K562 (cell line): ENCODE data around the gene RELA. TPM values are rescaled to one million over a fixed set of nuclear protein-coding genes. Genes with fewer than 3 reads are reported as not detected.

ENCODE experiments used
- ATF1 ChIP-seq, 2 experiments: fragments of 450-650 bp in 1 of 2; IDR thresholded peaks; 2 replicates each; pipeline ENCODE4 v1.6.1; 2016; ENCODE audit warnings: missing compliant biosample characterization in 1 of 2, missing genetic modification characterization in 1 of 2
- CAMTA2 ChIP-seq: fragments of 250-450 bp; sonication (Bioruptor Pico); conservative IDR thresholded peaks from 2 replicates; pipeline ENCODE4 v1.5.1; 2022
- CHD4 ChIP-seq: fragments of 200-600 bp; sonication (generic); IDR thresholded peaks from 3 replicates; pipeline ENCODE4 v1.6.1; 2012; ENCODE audit warnings: low read depth, mild to moderate bottlenecking, mixed read lengths, low read length, inconsistent platforms; ENCODE audit not compliant: insufficient read depth, insufficient replicate concordance, poor library complexity, severe bottlenecking
- CLOCK ChIP-seq: fragments of 250-450 bp; sonication (Bioruptor Pico); IDR thresholded peaks from 2 replicates; pipeline ENCODE4 v1.4.0; 2020; ENCODE audit warnings: mild to moderate bottlenecking, moderate library complexity, borderline replicate concordance
- CREM ChIP-seq: IDR thresholded peaks from 2 replicates; pipeline ENCODE4 v1.6.1; 2014; ENCODE audit warnings: antibody characterized with exemption, low read depth
- ESRRA ChIP-seq: fragments of 450-650 bp; IDR thresholded peaks from 2 replicates; pipeline ENCODE4 v1.6.1; 2014; ENCODE audit warnings: low read depth, mild to moderate bottlenecking, moderate library complexity, borderline replicate concordance
- HCFC1 ChIP-seq: IDR thresholded peaks from 2 replicates; pipeline ENCODE4 v1.6.1; 2012; ENCODE audit warnings: low read depth, low read length, improper control_type of control experiment
- HDAC8 ChIP-seq: fragments of 450-650 bp; IDR thresholded peaks from 2 replicates; pipeline ENCODE4 v1.6.1; 2016; ENCODE audit warnings: mild to moderate bottlenecking, missing genetic modification characterization, moderate library complexity, missing compliant biosample characterization
- IRF2 ChIP-seq: sonication (generic); formaldehyde crosslinking; IDR thresholded peaks from 2 replicates; pipeline ENCODE4 v1.8.1; 2022; ENCODE audit warnings: mild to moderate bottlenecking, missing genetic modification reagents
- MLLT1 ChIP-seq, 2 experiments: fragments of 450-650 bp; IDR thresholded peaks; 2 replicates each; pipeline ENCODE4 v1.6.1; 2016
- NRF1 ChIP-seq, 2 experiments: fragments of 450-650 bp; IDR thresholded peaks in 1 of 2; conservative IDR thresholded peaks in 1 of 2; 2 replicates each; pipeline ENCODE4 v1.6.1; 2014; ENCODE audit warnings: mild to moderate bottlenecking in 2 of 2
- POLR2AphosphoS2 ChIP-seq: IDR thresholded peaks from 2 replicates; pipeline ENCODE4 v1.6.1; 2012; ENCODE audit warnings: low read length, improper control_type of control experiment
- SMAD4 ChIP-seq: fragments of 250-450 bp; sonication (Bioruptor Pico); conservative IDR thresholded peaks from 2 replicates; pipeline ENCODE4 v1.8.0; 2021; ENCODE audit warnings: inconsistent platforms, mild to moderate bottlenecking, moderate library complexity
- TAF1 ChIP-seq: IDR thresholded peaks from 2 replicates; pipeline ENCODE4 v1.6.1; 2011; ENCODE audit warnings: mild to moderate bottlenecking, low read length, moderate library complexity; ENCODE audit not compliant: insufficient read depth, control insufficient read depth, severe bottlenecking; ENCODE audit errors: extremely low read depth
- TCF7L2 ChIP-seq: fragments of 150-350 bp; IDR thresholded peaks from 2 replicates; pipeline ENCODE4 v1.6.1; 2016; ENCODE audit warnings: low read depth, mild to moderate bottlenecking, low read length, moderate library complexity
- THAP7 ChIP-seq: fragments of 250-450 bp; sonication (Bioruptor Pico); IDR thresholded peaks from 2 replicates; pipeline ENCODE4 v1.5.0; 2021
- USF2 ChIP-seq: sonication (generic); formaldehyde crosslinking; IDR thresholded peaks from 2 replicates; pipeline ENCODE4 v1.5.0; 2020; ENCODE audit warnings: missing genetic modification reagents
- ZBTB2 ChIP-seq: fragments of 450-650 bp; IDR thresholded peaks from 2 replicates; pipeline ENCODE4 v1.6.1; 2016; ENCODE audit warnings: antibody characterized with exemption
- ZKSCAN8 ChIP-seq: fragments of 200-800 bp; sonication (Bioruptor generic); IDR thresholded peaks from 2 replicates; pipeline ENCODE4 v1.6.1; 2016; ENCODE audit warnings: missing genetic modification characterization, missing compliant biosample characterization
- ZNF830 ChIP-seq: fragments of 250-450 bp; sonication (Bioruptor Pico); IDR thresholded peaks from 2 replicates; pipeline ENCODE4 v1.5.0; 2021; ENCODE audit warnings: mild to moderate bottlenecking
- polyA plus RNA-seq, 8 experiments: library from polyadenylated mRNA; depleted of rRNA in 4 of 8; stranded (reverse) in 5 of 8; unstranded in 3 of 8; fragments of >200 nt; fragmentation: Nextera tagmentation in 2 of 8; fragmentation: Illumina TruSeq in 1 of 8; extraction: Ambion mirVana in 2 of 8; extraction: Trizol in 1 of 8; gene quantifications; 2 replicates each; pipeline versions ENCODE4 v1.2.1 to v1.2.3, GENCODE V29; 2011 to 2014; ENCODE audit warnings: inconsistent platforms in 1 of 8, missing spikeins in 1 of 8
- total RNA-seq, 7 experiments: library from RNA; depleted of rRNA in 6 of 7; stranded (reverse); fragments of >200 nt in 6 of 7; fragmentation: Illumina TruSeq in 2 of 7; extraction: Trizol in 2 of 7; gene quantifications; 2 replicates each; pipeline versions ENCODE4 v1.2.1 to v1.2.3, GENCODE V29; 2011 to 2021; ENCODE audit warnings: low replicate concordance in 1 of 7

RELA gene
- total and polyA plus RNA-seq, 9 of the 15 experiments (the other 6 are each of a cell fraction or from before 2014, with no cell fraction given): 6.0 to 67.4 (median 20.6) TPM

GRCh38 chr11:65637794-65638419, 24.8 kb downstream of the RELA start, which contains the start of gene SIPA1 (continued):
- TF ChIP-seq NRF1 (conservative IDR thresholded peaks at IDR 0.05 in 1 of 2, IDR thresholded peaks at IDR 0.05 in 1 of 2) (peak; percentile 81 to 83), POLR2AphosphoS2 (peak; percentile 63; the same call in 1 of the 2 replicates), SMAD4 (CRISPR knock-in tag) (no peak; the same call in 1 of the 2 replicates), CREM (0 out of 2 replicates have a peak, but pooled peaks have one; percentile 20), IRF2 (CRISPR knock-in tag) (no peak), CLOCK (no peak), MLLT1 (IDR thresholded peaks at IDR 0.05) (no peak), USF2 (CRISPR knock-in tag) (no peak), CAMTA2 (0 out of 2 replicates have a peak, but pooled peaks have one; percentile 34), TAF1 (peak; percentile 55), THAP7 (peak; percentile 85; the same call in 1 of the 2 replicates), TCF7L2 (no peak), ZNF830 (0 out of 2 replicates have a peak, but pooled peaks have one; percentile 73), ZBTB2 (0 out of 2 replicates have a peak, but pooled peaks have one; percentile 26), HDAC8 (no peak), ZKSCAN8 (CRISPR knock-in tag) (no peak), ATF1 (CRISPR knock-in tag; IDR thresholded peaks at IDR 0.05) (no peak), ATF1 (tag; IDR thresholded peaks at IDR 0.05) (0 out of 2 replicates have a peak, but pooled peaks have one; percentile 37), ESRRA (0 out of 2 replicates have a peak, but pooled peaks have one; percentile 12), CHD4 (no peak), HCFC1 (peak; percentile 36; the same call in 1 of the 2 replicates)
